ENCODE results near the gene GAS6.

Gene GAS6

GRCh38 chr13:113887700-113888201 lies 23.9 kb upstream of the GAS6 start:
- no peak for DNase-seq (ENCODE audit: low read depth in 2 of 2)

- no peak for DNase-seq (ENCODE audit: low read depth in 2 of 2)
Measured at GRCh38 chr13:113886561-113887112, 22.8 kb upstream of the GAS6 start.

- no peak for DNase-seq (ENCODE audit: low read depth in 2 of 2)
Measured at GRCh38 chr13:113884821-113885220, 20.9 kb upstream of the GAS6 start.

GRCh38 chr13:113883921-113884804 lies 20.3 kb upstream of the GAS6 start:
- DNase-seq (ENCODE audit: low read depth in 2 of 2) = no peak

- no peak for DNase-seq (ENCODE audit: low read depth in 2 of 2)
Measured at GRCh38 chr13:113883314-113883811, 19.5 kb upstream of the GAS6 start.

- DNase-seq (ENCODE audit: low read depth in 2 of 2) = no peak
Measured at GRCh38 chr13:113882716-113883115, 18.8 kb upstream of the GAS6 start.

- no peak for DNase-seq (ENCODE audit: low read depth in 2 of 2)
Measured at GRCh38 chr13:113882267-113882630, 18.4 kb upstream of the GAS6 start.

- no peak for DNase-seq (ENCODE audit: low read depth in 2 of 2)
Measured at GRCh38 chr13:113881614-113882266, 17.9 kb upstream of the GAS6 start.

GRCh38 chr13:113880651-113881611 lies 17.1 kb upstream of the GAS6 start:
- no peak for DNase-seq (ENCODE audit: low read depth in 2 of 2)

GRCh38 chr13:113879494-113880360 lies 15.9 kb upstream of the GAS6 start:
- no peak for DNase-seq (ENCODE audit: low read depth in 2 of 2)

- no peak for DNase-seq (ENCODE audit: low read depth in 2 of 2)
Measured at GRCh38 chr13:113879017-113879416, 15.1 kb upstream of the GAS6 start.

GRCh38 chr13:113877149-113877990 lies 13.5 kb upstream of the GAS6 start:
- no peak for DNase-seq (ENCODE audit: low read depth in 2 of 2)

- no peak for DNase-seq (ENCODE audit: low read depth in 2 of 2)
Measured at GRCh38 chr13:113876346-113877148, 12.7 kb upstream of the GAS6 start.

GRCh38 chr13:113875837-113876281 lies 12.0 kb upstream of the GAS6 start:
- DNase-seq (ENCODE audit: low read depth in 2 of 2) = no peak

GRCh38 chr13:113875429-113875815 lies 11.5 kb upstream of the GAS6 start:
- no peak for DNase-seq (ENCODE audit: low read depth in 2 of 2)

GRCh38 chr13:113874579-113875428 lies 10.9 kb upstream of the GAS6 start:
- DNase-seq (ENCODE audit: low read depth in 2 of 2) = no peak

GRCh38 chr13:113874177-113874576 lies 10.3 kb upstream of the GAS6 start:
- no peak for DNase-seq (ENCODE audit: low read depth in 2 of 2)

- DNase-seq (ENCODE audit: low read depth in 2 of 2) = no peak
Measured at GRCh38 chr13:113869263-113869662, 5.4 kb upstream of the GAS6 start.

All from fibroblast of skin of left biceps (primary cell).